ENCODE results near the gene ISG15. TPM values are rescaled to one million over a fixed set of nuclear protein-coding genes. Genes with fewer than 3 reads are reported as not detected.

The ISG15 gene
- total RNA-seq, 4 donors from 2014 or later, result 36.0 to 70.6 (median 40.8) TPM; not detected in 1

DNA sequence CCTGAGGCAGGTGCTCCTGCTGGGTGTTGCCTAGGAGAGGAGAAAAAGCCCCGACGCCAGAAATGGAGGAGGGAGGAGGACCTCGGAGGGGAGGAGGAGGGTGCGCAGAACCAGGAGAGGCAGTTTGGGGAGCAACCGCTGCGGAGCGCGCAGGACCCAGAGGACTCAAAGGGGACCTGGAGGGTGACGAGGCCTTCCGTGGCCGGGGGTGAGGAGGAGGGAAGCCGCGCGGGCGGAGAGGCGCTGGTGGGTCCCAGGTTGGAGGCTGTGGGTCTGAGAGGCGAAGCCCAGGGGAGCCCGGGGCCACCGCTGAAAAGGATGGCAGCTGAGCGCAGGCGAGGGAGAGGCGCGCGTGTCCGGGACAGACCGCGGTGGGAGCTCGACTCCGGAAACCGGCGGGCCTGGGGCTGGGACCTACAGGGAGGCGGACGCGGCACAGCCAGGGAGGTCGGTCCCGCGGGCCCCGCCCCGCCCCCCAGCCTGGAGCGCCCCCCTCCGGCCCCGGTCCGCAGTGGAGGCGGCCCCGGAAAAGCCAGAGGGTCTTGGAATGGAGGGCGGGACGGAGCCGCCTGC, 45.7 kb downstream of the ISG15 start:
- H3K27me3 ChIP-seq, result peaks cover 73% of the 10 kb centered on the region
- in situ Hi-C loops (cut with MboI; ENCODE audit: low pct_ligation_motif_present in 1 of 4, low pct_unique_long_range_greater_than_20kb in 1 of 4, low sequenced_read_pairs in 3 of 4), result no loop called here
- H3K27ac ChIP-seq, result no peak overlapping the region

DNA sequence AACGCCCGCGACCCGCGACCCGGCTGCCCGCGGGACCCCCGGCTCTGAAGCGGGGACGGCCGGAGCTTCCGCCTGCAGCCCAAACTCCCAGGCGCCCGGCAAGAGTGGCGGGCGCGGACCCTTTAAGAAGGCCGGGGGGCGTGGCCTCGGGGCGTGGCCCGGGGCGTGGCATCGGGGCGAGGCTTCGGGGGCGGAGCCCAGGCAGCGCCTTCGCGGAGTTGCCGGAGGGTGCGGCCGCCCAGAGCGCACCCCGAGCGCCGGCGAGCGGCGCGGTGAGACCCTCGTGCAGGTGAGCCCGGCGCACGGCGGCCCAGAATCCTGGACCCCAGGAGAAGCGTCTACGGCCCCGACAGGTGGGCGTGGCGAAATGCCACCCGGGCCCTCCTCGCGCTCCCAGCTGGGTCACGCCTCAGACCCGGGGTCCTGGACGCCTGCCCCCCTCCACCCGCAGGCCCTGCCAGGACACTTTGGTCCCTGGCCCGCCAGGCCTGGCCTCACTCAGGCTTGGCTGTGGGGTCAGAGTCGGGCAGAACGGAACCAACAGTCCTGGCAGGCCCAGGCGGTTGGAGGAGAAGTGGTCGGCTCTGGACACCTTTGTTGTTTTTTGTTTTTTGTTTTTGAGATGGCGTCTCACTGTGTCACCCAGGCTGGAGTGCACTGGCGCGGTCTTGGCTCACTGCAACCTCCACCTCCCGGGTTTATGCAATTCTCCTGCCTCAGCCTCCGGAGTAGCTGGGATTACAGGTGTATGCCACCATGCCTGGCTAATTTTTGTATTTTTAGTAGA, 46.4 kb downstream of the ISG15 start:
- peaks cover 80% of the 10 kb centered on the region for H3K27me3 ChIP-seq
- no peaks in the 10 kb centered on the region for H3K9me3 ChIP-seq
- intact Hi-C loops (cut with DNase I; ENCODE audit: low total_unique reads), result no loop called here
- peaks cover 16 to 42% (median 33%) of the 10 kb centered on the region in 4 donors for H3K4me1 ChIP-seq
- WGBS, 2 donors (ENCODE audit: low coverage in 1 of 2), result 8% methylated on average over 32 of the region's 69 CpGs; no CpG with 5 or more reads in 1 of the 2 donors
- H3K4me3 ChIP-seq, result peak overlapping the region; percentile 38 to 67 (median 50)
- in situ Hi-C loops (cut with MboI; ENCODE audit: low pct_ligation_motif_present in 1 of 4, low pct_unique_long_range_greater_than_20kb in 1 of 4, low sequenced_read_pairs in 3 of 4), result no loop called here
- DNase-seq, result peak; percentile 95
- TF ChIP-seq POLR2AphosphoS5 (IDR thresholded peaks at IDR 0.05) (no peak), EP300 (IDR thresholded peaks at IDR 0.05; ENCODE audit: low read depth) (no peak), POLR2A (IDR thresholded peaks at IDR 0.05) (no peak)
- TF ChIP-seq, protein P1, sequence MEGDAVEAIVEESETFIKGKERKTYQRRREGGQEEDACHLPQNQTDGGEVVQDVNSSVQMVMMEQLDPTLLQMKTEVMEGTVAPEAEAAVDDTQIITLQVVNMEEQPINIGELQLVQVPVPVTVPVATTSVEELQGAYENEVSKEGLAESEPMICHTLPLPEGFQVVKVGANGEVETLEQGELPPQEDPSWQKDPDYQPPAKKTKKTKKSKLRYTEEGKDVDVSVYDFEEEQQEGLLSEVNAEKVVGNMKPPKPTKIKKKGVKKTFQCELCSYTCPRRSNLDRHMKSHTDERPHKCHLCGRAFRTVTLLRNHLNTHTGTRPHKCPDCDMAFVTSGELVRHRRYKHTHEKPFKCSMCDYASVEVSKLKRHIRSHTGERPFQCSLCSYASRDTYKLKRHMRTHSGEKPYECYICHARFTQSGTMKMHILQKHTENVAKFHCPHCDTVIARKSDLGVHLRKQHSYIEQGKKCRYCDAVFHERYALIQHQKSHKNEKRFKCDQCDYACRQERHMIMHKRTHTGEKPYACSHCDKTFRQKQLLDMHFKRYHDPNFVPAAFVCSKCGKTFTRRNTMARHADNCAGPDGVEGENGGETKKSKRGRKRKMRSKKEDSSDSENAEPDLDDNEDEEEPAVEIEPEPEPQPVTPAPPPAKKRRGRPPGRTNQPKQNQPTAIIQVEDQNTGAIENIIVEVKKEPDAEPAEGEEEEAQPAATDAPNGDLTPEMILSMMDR (IDR thresholded peaks at IDR 0.05), result no peak
- no peak overlapping the region for H3K27ac ChIP-seq
- no peaks in the 10 kb centered on the region for H3K36me3 ChIP-seq

More for the DNA sequence above, 45.7 kb downstream of the ISG15 start:
- H3K4me1 ChIP-seq, result peaks cover 13 to 37% (median 29%) of the 10 kb centered on the region in 4 donors
- 0% methylated on average over 1 to 47 of the region's 48 CpGs for WGBS, 2 donors (ENCODE audit: low coverage in 1 of 2)
- intact Hi-C loops (cut with DNase I; ENCODE audit: low total_unique reads), result no loop called here
- H3K9me3 ChIP-seq, result no peaks in the 10 kb centered on the region
- H3K36me3 ChIP-seq, result no peaks in the 10 kb centered on the region
- DNase-seq, result no peak
- peak overlapping the region; percentile 38 to 67 (median 50) for H3K4me3 ChIP-seq
- TF ChIP-seq POLR2A (IDR thresholded peaks at IDR 0.05), result no peak
- no peak for TF ChIP-seq EP300 (IDR thresholded peaks at IDR 0.05; ENCODE audit: low read depth)
- TF ChIP-seq, protein P1 (IDR thresholded peaks at IDR 0.05), result peak in 2 of 5 experiments; percentile 11 to 32

DNA sequence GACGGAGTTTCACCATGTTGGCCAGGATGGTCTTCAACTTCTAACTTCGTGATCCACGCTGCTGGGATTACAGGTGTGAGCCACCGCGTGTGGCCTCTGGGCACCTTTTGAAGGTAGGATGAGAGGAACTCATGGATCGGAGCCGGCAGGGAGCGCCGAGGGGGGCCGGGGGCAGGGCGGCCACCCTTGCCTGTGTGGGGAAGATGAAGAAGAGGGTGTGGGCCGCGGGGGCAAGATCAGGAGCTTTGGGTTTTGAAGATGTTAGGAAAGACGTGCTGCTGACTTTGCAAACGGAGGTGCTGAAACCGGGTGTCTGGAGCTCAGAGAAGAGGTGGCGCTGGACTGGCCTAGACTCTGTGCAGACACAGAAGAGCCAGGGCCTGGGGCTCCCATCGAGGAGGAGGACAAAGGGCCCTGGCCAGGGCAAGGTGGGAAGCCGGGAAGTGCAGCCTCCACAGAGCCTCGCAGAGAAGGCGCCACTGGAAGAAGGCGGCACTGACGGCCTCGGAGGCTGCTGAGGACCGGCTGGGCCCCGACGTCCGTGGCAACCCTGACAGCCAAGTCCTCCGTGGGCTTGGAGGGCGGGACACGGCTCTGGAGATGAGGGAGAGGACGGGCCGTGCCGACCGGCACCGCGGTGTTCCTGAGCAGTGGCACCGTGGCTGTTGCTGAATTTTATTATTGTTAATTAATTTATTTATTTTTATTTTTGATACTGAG, 47.1 kb downstream of the ISG15 start:
- TF ChIP-seq POLR2A (IDR thresholded peaks at IDR 0.05), result no peak
- TF ChIP-seq POLR2AphosphoS5 (IDR thresholded peaks at IDR 0.05), result no peak
- no peak for TF ChIP-seq EP300 (IDR thresholded peaks at IDR 0.05; ENCODE audit: low read depth)
- TF ChIP-seq, protein P1 (IDR thresholded peaks at IDR 0.05), result no peak
- Histone ChIP-seq H3K9me3 (no peaks in the 10 kb centered on the region), H3K27ac (no peak overlapping the region), H3K36me3 (no peaks in the 10 kb centered on the region), H3K4me3 (no peak overlapping the region), H3K4me1 (peaks cover 16 to 42% (median 33%) of the 10 kb centered on the region in 4 donors), H3K27me3 (peaks cover 80% of the 10 kb centered on the region)
- intact Hi-C loops (cut with DNase I; ENCODE audit: low total_unique reads) (no loop called here), in situ Hi-C loops (cut with MboI; ENCODE audit: low pct_ligation_motif_present in 1 of 4, low pct_unique_long_range_greater_than_20kb in 1 of 4, low sequenced_read_pairs in 3 of 4) (no loop called here)
- DNase-seq, result no peak
- 45 to 50% methylated on average over 2 to 38 of the region's 38 CpGs for WGBS, 2 donors (ENCODE audit: low coverage in 1 of 2)
